Tibial nerve (tissue), 4 donors: ENCODE data around the gene ZBTB5. TPM values are rescaled to one million over a fixed set of nuclear protein-coding genes. Genes with fewer than 3 reads are reported as not detected.

ENCODE experiments used
- DNase-seq, 2 donors: peaks; one replicate each; pipeline ENCODE4 v3.0.0-alpha.2; 2019; ENCODE audit warnings: low spot score in 2 of 2
- H3K27ac ChIP-seq, 4 donors: fragments of 200-600 bp; sonication (generic) in 3 of 4; one replicate each; pipeline ENCODE4 v1.5.1; 2017 to 2019; ENCODE audit warnings: mild to moderate bottlenecking in 1 of 4
- H3K27me3 ChIP-seq, 2 donors: fragments of 200-600 bp; sonication (generic) in 1 of 2; one replicate each; pipeline versions ENCODE4 v1.5.1 to v1.6.0; 2017 to 2019
- H3K36me3 ChIP-seq, 3 donors: fragments of 200-600 bp; sonication (generic); one replicate each; pipeline ENCODE4 v1.5.1; 2018 to 2019
- H3K4me1 ChIP-seq, 4 donors: fragments of 200-600 bp; sonication (generic) in 3 of 4; one replicate each; pipeline ENCODE4 v1.5.1; 2017 to 2019
- H3K4me3 ChIP-seq, 4 donors: fragments of 200-600 bp; sonication (generic) in 3 of 4; one replicate each; pipeline ENCODE4 v1.5.1; 2017 to 2019; ENCODE audit warnings: mild to moderate bottlenecking in 1 of 4, moderate library complexity in 1 of 4
- H3K9me3 ChIP-seq, 4 donors: fragments of 200-600 bp; sonication (generic) in 3 of 4; one replicate each; pipeline ENCODE4 v1.5.1; 2017 to 2019
- EP300 ChIP-seq, 2 donors: sonication (generic); formaldehyde crosslinking; IDR thresholded peaks; one replicate each; pipeline ENCODE4 v1.6.1; 2017; ENCODE audit warnings: antibody characterized with exemption in 2 of 2, mild to moderate bottlenecking in 1 of 2
- POLR2A ChIP-seq, 2 donors: fragments of 450-650 bp; IDR thresholded peaks; one replicate each; pipeline ENCODE4 v1.6.1; 2017; ENCODE audit warnings: antibody characterized with exemption in 2 of 2, mild to moderate bottlenecking in 2 of 2, moderate library complexity in 2 of 2
- WGBS, 2 donors: methylation state at CpG; one replicate each; pipeline ENCODE4 v1.1.5; 2018; 5-methylcytosine and 5-hydroxymethylcytosine counted together
- total RNA-seq, 4 donors: library from RNA; depleted of rRNA; stranded (reverse); fragments of >200 nt; gene quantifications; one replicate each; pipeline ENCODE4 v1.1.0, GENCODE V29; 2016
- TF ChIP-seq, protein P1 (sequence below), 5 experiments: fragments of 200-600 bp in 3 of 5; fragments of 450-650 bp in 2 of 5; sonication (generic) in 3 of 5; IDR thresholded peaks; one replicate each; pipeline ENCODE4 v1.5.1; 2016 to 2019; ENCODE audit warnings: antibody characterized with exemption in 5 of 5, mild to moderate bottlenecking in 3 of 5, moderate library complexity in 2 of 5

Gene ZBTB5
- total RNA-seq, 4 donors from 2014 or later = 9.6 to 15.1 (median 13.5) TPM

DNA sequence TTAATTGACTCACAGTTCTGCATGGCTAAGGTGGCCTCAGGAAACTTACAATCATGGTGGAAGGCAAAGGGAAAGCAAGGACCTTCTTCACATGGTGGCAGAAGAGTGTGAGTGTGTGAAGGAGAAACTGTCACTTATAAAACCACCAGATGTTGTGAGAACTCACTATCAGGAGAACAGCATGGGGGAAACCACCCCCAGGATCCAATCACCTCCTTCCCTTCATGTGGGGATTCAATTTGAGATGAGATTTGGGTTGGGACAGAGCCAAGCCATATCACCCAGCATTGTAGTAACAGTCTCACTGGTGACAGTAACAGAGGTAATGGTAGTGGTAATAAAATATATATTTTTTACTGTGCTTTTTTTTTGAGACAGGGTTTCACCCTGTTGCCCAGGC, 18.1 kb downstream of the ZBTB5 start:
- TF ChIP-seq POLR2A (IDR thresholded peaks at IDR 0.05) = no peak
- no peak for TF ChIP-seq EP300 (IDR thresholded peaks at IDR 0.05)
- TF ChIP-seq, protein P1, sequence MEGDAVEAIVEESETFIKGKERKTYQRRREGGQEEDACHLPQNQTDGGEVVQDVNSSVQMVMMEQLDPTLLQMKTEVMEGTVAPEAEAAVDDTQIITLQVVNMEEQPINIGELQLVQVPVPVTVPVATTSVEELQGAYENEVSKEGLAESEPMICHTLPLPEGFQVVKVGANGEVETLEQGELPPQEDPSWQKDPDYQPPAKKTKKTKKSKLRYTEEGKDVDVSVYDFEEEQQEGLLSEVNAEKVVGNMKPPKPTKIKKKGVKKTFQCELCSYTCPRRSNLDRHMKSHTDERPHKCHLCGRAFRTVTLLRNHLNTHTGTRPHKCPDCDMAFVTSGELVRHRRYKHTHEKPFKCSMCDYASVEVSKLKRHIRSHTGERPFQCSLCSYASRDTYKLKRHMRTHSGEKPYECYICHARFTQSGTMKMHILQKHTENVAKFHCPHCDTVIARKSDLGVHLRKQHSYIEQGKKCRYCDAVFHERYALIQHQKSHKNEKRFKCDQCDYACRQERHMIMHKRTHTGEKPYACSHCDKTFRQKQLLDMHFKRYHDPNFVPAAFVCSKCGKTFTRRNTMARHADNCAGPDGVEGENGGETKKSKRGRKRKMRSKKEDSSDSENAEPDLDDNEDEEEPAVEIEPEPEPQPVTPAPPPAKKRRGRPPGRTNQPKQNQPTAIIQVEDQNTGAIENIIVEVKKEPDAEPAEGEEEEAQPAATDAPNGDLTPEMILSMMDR (IDR thresholded peaks at IDR 0.05) = no peak
- H3K27ac ChIP-seq = no peak overlapping the region
- H3K9me3 ChIP-seq = no peaks in the 10 kb centered on the region
- H3K4me1 ChIP-seq = peaks cover 0 to 24% (median 1%) of the 10 kb centered on the region in 4 donors
- DNase-seq = no peak
- H3K27me3 ChIP-seq = no peaks in the 10 kb centered on the region
- H3K4me3 ChIP-seq = no peak overlapping the region
- peaks cover 0 to 17% (median 4%) of the 10 kb centered on the region in 3 donors for H3K36me3 ChIP-seq

DNA sequence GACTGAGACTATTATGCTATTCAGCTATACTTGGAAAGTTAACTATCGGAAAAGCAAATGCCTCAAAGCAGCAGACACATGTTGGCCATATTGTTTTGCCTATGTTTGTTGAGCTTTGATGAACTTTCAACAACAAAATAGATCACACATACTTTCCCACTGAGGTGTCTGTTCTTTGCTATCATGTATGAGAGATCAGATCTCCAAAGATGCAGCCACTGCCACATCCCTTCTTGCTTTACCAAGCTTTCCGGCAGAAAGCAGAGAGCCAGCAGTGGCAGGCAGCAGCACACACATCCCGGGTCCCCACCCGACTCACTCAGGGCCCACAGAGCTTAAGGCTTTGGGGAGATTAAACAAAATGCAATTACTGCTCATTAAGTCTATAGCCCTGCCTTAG, 18.8 kb downstream of the ZBTB5 start:
- no peaks in the 10 kb centered on the region for H3K27me3 ChIP-seq
- TF ChIP-seq, protein P1 (IDR thresholded peaks at IDR 0.05) = no peak
- no peak overlapping the region for H3K27ac ChIP-seq
- H3K4me1 ChIP-seq = peaks cover 0 to 17% (median 0%) of the 10 kb centered on the region in 4 donors
- H3K36me3 ChIP-seq = peaks cover 0 to 24% (median 9%) of the 10 kb centered on the region in 3 donors
- WGBS, 2 donors = 86 to 96% methylated on average over 4 of the region's 4 CpGs
- no peak overlapping the region for H3K4me3 ChIP-seq
- DNase-seq = no peak
- H3K9me3 ChIP-seq = no peaks in the 10 kb centered on the region

DNA sequence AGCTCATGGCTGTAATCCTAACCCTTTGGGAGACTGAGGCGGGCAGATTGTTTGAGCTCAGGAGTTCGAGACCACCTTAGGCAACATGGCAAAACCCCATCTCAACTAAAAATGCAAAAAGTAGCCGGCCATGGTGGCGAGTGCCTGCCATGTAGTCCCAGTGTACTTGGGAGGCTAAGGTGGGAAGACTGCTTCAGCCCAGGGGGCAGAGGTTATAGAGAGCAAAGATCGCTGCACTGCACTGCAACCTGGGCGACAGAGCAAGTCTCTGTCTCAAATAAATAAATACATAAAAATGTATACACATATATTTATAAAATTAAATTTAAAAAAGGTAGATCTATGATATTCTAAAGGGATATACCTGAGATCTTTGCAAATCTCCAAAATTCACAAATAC, 19.4 kb downstream of the ZBTB5 start:
- Histone ChIP-seq H3K27me3 (no peaks in the 10 kb centered on the region), H3K9me3 (no peaks in the 10 kb centered on the region), H3K27ac (no peak overlapping the region), H3K36me3 (peaks cover 0 to 29% (median 11%) of the 10 kb centered on the region in 3 donors), H3K4me3 (no peak overlapping the region), H3K4me1 (peaks cover 0 to 14% (median 0%) of the 10 kb centered on the region in 4 donors)
- WGBS, 2 donors = 79 to 96% methylated on average over 6 of the region's 6 CpGs
- no peak for DNase-seq
- TF ChIP-seq, protein P1 (IDR thresholded peaks at IDR 0.05) = no peak
- TF ChIP-seq POLR2A (IDR thresholded peaks at IDR 0.05) (no peak), EP300 (IDR thresholded peaks at IDR 0.05) (no peak)

DNA sequence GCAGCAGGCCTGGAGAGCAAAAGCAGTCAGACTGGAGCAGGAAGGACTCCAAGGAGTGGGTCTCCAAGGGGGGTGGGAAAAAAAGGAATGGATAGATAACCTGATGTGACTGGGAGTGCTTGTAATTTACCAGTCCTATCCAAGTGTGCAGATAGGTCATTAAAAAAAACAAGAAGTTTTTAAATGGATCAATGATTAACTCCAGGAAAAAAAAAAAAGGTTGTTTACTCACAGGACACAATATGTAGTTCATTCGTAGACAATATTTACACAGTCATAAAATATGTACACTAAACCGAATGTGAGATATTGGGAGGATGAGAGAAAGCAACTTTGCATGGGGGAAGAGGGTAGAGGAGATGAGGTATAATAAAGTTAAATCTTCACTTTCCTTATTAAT, 20.4 kb downstream of the ZBTB5 start:
- 66 to 79% methylated on average over 2 of the region's 2 CpGs for WGBS, 2 donors
- peaks cover 0 to 39% (median 13%) of the 10 kb centered on the region in 3 donors for H3K36me3 ChIP-seq
- H3K4me3 ChIP-seq = no peak overlapping the region
- no peaks in the 10 kb centered on the region for H3K27me3 ChIP-seq
- peaks cover 0 to 21% (median 0%) of the 10 kb centered on the region in 4 donors for H3K4me1 ChIP-seq
- H3K27ac ChIP-seq = no peak overlapping the region
- no peak for DNase-seq
- H3K9me3 ChIP-seq = no peaks in the 10 kb centered on the region
- TF ChIP-seq POLR2A (IDR thresholded peaks at IDR 0.05) (no peak), EP300 (IDR thresholded peaks at IDR 0.05) (no peak)
- TF ChIP-seq, protein P1 (IDR thresholded peaks at IDR 0.05) = no peak

DNA sequence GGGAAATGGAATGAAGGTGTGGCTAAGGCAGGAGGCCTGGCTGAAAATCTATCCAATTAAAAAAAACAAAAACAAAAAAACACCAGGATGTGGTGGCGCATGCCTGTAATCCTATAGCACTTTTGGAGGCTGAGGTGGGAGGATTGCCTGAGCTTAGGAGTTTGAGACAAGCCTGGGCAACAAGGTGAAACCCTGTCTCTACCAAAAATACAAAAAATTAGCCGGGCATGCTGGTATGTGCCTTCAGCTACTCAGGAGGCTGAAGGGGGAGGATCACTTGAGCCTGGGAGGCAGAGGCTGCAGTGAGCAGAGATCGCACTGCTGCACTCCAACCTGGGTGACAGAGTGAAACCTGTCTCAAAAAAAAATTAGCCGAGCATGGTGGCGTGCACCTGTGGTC, 21.7 kb downstream of the ZBTB5 start:
- WGBS, 2 donors = 94 to 95% methylated on average over 5 of the region's 5 CpGs
- no peaks in the 10 kb centered on the region for H3K9me3 ChIP-seq
- H3K4me3 ChIP-seq = no peak overlapping the region
- H3K4me1 ChIP-seq = peaks cover 0 to 24% (median 0%) of the 10 kb centered on the region in 4 donors
- no peak for TF ChIP-seq POLR2A (IDR thresholded peaks at IDR 0.05)
- no peak for DNase-seq
- H3K27me3 ChIP-seq = no peaks in the 10 kb centered on the region
- H3K27ac ChIP-seq = no peak overlapping the region
- peaks cover 0 to 51% (median 13%) of the 10 kb centered on the region in 3 donors for H3K36me3 ChIP-seq

DNA sequence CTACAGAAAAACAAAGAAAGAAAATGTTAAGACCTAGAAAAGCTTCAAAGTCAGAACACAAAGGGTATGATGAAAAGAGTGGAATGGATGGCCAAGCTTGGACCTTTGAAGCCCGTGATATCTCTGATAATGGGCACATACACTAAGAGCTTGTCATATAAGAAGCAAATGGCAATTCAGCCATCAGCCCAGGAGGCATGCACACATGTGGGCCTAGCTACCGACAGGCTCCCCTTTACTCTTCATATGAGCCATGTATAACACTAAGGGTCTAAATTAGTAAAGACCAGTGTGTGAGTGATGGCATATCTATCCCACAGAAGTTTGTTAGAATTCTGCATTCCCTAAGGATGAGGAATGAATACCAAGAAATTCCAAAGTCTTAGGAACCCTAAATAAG, 22.7 kb downstream of the ZBTB5 start:
- Histone ChIP-seq H3K9me3 (no peaks in the 10 kb centered on the region), H3K4me3 (no peak overlapping the region), H3K27me3 (no peaks in the 10 kb centered on the region), H3K27ac (no peak overlapping the region), H3K36me3 (peaks cover 0 to 61% (median 13%) of the 10 kb centered on the region in 3 donors), H3K4me1 (peaks cover 0 to 24% (median 0%) of the 10 kb centered on the region in 4 donors)
- 74 to 92% methylated on average over 2 of the region's 2 CpGs for WGBS, 2 donors
- no peak for DNase-seq
- TF ChIP-seq POLR2A (IDR thresholded peaks at IDR 0.05) = no peak
- TF ChIP-seq, protein P1 (IDR thresholded peaks at IDR 0.05) = no peak
- no peak for TF ChIP-seq EP300 (IDR thresholded peaks at IDR 0.05)
